Upper lobe of left lung (tissue), 4 donors: ENCODE data around the gene SGCD.

ENCODE experiments used
- EP300 ChIP-seq, 4 donors: sonication (generic); formaldehyde crosslinking; IDR thresholded peaks; one replicate each; pipeline ENCODE4 v1.5.1; 2017; ENCODE audit warnings: antibody characterized with exemption in 4 of 4, control low read depth in 2 of 4
- TF ChIP-seq, protein P1 (sequence below), 6 experiments: fragments of 450-650 bp in 4 of 6; fragments of 200-600 bp in 2 of 6; sonication (generic) in 2 of 6; IDR thresholded peaks; one replicate each; pipeline ENCODE4 v1.5.1; 2016 to 2019; ENCODE audit warnings: antibody characterized with exemption in 6 of 6

GRCh38 chr5:156331181-156331580 is 4.2 kb downstream of the SGCD start:
- TF ChIP-seq, protein P1, sequence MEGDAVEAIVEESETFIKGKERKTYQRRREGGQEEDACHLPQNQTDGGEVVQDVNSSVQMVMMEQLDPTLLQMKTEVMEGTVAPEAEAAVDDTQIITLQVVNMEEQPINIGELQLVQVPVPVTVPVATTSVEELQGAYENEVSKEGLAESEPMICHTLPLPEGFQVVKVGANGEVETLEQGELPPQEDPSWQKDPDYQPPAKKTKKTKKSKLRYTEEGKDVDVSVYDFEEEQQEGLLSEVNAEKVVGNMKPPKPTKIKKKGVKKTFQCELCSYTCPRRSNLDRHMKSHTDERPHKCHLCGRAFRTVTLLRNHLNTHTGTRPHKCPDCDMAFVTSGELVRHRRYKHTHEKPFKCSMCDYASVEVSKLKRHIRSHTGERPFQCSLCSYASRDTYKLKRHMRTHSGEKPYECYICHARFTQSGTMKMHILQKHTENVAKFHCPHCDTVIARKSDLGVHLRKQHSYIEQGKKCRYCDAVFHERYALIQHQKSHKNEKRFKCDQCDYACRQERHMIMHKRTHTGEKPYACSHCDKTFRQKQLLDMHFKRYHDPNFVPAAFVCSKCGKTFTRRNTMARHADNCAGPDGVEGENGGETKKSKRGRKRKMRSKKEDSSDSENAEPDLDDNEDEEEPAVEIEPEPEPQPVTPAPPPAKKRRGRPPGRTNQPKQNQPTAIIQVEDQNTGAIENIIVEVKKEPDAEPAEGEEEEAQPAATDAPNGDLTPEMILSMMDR (IDR thresholded peaks at IDR 0.05) = no peak
- no peak for TF ChIP-seq EP300 (IDR thresholded peaks at IDR 0.05)
